HG03378 (cell line): ENCODE measurements around the gene ASTN1.
A peak's percentile ranks its signal among the peaks of the same experiment; 100 is the strongest.

ENCODE experiments used
- ATAC-seq: cut with Tn5 transposase; IDR thresholded peaks from one replicate; pipeline ENCODE4 v1.9.1; 2021; ENCODE audit warnings: mild to moderate bottlenecking, moderate library complexity; ENCODE audit not compliant: unreplicated experiment

The ASTN1 gene

DNA sequence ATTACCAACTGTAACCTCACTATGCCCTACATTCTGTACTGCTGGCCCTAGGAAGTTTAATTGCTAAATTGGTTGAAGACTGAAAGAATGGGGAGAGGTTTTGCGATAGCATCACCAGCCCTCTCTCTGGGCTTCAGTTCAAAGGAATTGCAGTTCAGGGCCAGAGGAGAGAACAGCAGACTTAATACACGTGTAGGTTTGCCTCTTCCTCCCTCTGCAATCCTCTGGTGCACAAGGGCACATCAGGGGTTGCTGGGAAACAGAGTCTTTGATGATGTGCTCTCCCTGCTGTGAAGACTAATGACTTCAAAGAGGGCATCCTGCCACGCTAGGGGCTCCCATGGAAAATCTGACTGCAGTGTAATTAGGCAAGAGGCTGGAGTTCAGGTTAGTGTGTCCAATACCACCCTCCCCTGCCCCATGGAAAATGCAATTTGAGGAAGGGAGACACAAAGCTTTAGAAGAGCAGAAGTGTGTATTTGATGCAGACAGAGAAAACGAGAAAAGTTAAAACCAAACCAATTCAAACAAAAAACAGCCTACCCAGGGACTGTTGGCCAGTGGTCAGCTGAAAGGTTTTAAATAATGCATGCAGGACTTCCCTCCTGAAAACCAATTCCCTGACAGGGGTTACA lies 167.9 kb downstream of the ASTN1 start:
- no peak for ATAC-seq

DNA sequence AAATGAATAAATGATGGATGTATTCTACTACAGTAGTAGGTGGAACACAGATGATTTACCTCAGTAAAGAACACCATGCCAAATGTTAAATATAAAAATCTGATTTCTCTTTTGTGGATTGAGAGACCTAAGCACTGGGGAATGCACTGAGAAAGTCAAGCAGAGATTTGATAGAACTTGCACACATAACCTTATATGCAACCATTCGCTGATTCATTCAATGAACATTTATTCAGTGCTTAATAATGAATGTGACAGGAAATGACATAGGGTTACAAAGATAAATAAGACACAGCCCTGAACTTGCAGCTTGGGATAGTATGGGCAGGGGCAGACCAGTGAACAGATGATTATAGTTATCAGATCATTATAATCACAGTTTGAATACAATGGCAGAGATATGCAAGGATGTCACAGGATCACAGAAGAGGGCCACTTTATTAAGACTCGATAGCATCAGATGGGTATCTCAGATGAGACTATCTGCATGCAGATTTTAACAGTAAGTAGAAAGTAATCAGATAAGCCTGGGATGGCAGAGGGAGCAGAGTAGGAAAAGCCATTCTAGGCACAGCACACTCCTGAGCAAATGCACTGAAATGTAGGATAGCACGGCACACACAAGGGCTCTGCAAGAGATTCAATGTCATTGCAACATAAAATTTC lies 169.4 kb downstream of the ASTN1 start:
- no peak for ATAC-seq

DNA sequence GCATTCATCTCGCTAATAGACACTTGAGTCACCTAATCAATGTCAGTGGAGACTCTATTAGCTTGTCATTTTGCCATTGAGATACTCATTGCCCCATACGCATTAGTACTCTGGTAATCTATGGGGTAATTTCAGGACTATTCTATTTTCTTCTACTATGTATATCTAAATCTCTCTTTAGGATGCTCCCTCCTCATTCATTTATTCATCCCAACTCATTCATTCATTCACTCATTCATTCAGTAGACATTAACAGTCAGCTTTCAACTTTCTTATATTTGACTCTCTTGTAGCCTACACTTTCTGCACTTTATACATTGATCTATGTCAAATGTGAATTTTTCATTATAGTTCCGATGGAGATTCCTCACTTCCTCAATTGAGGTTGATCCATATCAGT lies 170.9 kb downstream of the ASTN1 start:
- ATAC-seq: no peak

DNA sequence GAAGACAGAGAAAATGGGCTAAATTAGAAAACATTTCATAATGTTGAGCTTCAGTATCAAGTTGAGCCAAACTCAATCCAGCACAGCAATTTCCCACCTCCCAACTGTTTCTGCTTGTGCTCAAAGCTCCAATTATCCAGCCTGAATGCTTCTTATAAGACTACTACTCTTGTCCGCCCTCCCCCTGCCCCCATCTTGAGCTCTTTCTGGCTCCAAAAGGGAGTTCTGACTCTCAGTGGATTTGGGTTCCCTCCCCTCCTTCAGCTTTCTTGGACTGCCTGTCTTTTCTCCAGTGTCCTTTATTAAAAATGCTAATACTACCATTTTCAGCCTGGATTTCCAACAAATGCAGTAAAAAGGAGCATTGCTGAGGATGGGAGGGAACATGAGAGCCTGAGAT lies 174.8 kb downstream of the ASTN1 start:
- ATAC-seq: no peak

DNA sequence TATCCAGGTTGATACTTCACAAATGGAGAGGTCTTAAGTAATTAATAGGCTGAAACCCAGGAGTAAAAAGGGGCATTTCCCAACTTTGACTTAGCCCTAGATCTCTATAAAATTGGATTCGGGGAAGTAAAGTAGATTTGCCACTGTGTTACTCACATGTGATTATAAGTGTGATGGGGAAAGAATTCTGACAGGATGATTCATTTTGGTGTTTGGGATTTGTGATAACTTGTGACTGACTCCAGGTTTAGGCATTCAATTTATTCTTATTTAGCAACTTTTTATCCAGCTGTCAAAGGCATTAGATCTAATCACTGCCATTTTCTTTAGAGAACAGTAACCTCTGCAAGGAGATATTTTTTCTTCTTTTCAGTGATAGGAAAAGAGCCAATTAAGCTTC lies 175.5 kb downstream of the ASTN1 start:
- no peak for ATAC-seq

DNA sequence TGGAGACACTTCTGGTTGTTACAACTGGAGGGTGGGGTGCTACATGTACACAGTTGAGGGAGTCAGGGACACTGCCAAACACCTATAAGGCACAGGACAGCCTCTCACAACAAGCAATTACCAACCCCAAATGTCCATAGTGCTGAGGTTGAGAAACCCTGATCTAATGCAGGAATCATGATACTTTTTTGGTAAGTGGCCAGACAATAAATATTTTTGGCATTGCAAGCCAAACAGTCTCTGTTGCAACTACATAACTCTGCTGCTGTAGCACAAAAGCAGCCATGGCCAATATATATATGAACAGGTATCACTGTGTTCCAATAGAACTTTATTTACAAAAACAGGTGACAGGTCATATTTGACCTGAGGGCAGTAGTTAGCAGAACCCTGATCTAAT lies 177.5 kb downstream of the ASTN1 start:
- ATAC-seq: no peak

DNA sequence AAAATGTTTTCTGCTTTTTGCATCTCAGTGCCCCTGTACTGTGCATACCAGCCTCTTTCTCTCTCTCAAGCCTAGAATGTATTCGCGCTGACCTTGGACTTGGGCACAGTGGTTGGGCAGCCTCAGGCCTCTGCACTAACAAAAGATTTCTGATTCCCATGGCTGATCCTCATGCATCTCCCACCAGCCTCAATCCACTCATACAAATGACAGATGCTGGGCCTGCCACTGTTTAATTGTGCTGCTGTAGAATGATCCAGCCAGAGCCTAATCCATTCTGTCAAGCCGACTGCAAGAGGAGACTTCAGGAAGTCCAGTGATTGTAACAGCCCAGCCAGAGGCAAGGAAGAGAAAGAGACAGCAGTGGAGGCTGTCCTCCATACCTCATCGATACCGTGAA lies 180.8 kb downstream of the ASTN1 start:
- no peak for ATAC-seq

DNA sequence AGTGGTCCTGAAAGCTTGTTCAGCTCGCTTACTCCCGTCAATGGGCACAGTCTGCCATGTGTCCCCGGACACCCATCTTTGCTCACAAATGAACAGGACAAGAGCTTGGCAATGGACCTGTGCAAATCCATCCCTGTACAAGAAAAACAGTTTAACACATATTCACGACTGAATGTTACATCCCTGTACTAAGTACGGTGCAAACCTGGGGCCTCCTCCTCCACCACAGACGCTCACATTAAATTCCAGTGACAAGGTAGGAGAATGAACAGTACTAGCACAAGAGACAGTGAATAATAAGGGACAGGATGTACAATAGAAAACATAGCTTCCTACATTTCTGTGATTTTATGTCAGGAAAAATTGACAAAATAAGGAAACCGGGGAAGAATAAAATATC lies 187.7 kb downstream of the ASTN1 start:
- ATAC-seq: no peak

DNA sequence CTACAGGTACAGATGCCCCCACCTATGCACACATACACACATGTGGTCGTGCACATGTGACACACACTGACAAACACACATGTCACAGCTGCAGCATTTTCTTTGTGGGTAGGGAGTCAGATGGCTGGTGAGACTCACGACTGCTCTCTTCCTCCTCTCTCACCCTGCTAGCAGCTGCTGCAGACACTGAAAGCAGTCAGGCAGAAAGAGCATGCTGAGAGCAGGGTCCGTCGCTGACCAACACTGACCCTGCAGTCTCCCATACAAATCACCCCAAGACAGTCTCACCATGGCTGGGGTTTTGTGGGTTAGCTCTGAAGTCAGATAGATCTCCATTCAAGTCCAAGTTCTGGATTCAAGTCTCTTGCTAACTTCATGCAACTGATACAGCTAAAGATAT lies 188.3 kb downstream of the ASTN1 start:
- no peak for ATAC-seq

DNA sequence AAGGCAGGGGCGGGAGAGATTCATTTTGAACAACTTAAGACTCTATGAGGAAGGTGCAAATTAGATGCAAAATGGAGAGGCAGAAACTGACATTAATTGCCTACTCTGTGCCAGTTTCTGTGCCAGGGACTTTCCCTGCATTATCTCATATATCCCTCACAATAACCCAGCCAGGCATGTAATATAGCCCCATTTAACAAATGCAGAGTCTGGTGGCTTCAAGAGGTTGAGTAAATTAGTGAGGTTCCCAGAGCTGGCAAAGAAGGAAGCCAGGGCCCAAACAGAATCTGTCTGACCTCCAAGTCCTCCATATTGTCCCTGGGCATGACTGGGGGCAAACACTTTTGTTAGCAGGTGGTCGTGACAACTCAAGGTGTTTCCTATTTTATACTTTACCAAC lies 199.8 kb downstream of the ASTN1 start:
- ATAC-seq: no peak

DNA sequence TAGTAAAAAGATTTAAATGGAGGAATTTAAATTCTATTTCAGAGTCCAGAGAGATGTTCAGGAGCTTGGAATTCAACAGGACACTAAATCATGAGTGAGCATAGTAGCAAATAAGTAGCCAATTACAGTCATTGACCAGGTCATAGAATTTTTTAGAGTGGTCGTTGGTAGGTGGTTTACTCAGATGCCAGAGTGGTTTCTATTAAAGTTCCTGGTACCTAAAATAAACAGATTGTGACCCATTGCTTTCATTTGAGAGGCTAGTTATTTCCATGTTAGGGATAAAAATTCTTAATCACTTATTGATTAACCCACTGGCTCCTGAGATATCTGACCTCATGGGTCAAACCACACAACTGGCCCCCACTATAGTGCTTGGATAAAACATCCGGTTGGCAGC lies 201.3 kb downstream of the ASTN1 start:
- ATAC-seq: no peak

DNA sequence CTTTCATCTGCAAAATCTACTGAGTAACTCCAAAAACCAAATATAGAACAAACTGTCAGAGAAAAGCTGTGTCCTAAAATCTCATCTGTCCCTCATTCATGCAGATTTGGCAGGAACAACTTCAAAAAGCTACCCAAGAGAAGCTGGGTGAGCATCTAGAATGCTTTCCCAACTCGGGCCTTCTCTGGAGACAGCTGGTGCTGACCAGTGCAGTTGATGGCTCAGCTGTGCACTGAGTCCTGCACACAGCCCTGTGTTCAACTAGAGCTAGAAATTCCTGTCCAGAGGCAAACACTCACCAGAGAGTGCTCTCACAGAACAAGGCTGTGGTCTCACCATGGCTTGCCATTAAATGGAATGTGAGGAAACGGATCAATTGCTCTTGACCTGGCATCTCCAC lies 202.8 kb downstream of the ASTN1 start:
- ATAC-seq: no peak

DNA sequence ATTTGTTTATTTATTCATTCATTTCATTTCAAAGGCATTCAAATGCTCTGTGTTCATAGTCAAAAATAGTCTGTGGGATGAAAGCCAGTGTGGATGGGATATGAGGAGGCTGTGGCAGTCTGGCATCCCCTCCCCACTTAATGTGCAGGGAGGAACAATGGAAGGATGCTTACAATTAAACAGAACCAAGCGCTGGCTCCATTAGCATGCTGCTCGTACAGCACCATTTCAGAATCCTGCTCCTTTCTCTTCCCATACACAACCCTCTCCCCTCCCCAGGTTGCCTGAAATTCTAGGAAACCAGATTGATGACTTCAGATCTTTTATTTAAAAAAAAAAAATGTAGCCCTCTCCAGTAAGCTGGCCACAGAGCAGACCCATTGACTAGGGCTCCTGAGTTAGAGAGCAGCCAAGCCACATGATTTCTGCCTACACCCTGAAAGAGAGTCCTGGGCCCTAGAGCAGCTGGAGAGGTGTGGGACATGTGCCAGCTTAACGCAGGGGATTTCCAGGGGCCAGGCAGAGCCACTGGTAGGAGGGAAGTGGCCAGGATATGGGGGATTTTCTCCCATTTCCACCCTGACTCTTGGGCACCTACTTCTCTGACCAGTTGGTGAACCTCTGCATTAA lies 205.2 kb downstream of the ASTN1 start:
- ATAC-seq: no peak

DNA sequence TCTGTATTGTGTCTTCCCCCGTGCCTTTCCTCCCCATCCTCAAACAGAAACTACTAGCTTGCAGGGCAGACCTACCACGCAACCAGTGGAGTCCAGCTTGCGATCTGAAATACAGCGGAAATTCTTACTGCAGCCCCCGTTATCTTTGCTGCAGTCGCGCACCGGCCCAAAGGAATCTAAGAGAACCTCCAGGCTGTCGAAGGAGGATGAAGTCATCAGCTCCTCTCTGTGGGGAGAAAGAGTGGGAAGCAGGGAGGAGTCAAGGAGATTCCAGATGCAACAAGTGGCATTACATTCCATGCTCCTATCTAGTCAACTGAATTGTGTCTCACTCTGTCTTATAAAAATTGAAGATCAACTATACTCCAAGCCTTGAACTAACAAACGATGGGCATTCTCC lies 206.9 kb downstream of the ASTN1 start:
- no peak for ATAC-seq

DNA sequence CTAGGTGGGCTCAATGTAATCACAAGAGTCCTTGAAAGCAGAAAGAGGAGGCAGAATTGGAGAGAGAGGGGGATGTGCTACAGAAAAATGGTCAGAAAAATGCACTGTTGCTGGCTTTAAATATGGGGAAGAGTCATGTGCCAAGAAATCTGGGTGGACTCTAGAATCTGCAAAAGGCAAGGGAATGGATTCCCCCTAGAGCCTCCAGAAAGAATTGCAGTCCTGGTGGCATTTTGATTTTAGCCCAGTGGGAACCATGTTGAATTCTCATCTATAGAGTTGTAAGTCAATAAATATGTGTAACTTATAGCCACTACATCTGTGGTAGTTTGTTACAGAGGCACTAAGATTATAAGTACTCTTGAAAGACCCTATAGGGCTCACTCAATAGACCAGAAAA lies 210.3 kb downstream of the ASTN1 start:
- ATAC-seq: no peak

DNA sequence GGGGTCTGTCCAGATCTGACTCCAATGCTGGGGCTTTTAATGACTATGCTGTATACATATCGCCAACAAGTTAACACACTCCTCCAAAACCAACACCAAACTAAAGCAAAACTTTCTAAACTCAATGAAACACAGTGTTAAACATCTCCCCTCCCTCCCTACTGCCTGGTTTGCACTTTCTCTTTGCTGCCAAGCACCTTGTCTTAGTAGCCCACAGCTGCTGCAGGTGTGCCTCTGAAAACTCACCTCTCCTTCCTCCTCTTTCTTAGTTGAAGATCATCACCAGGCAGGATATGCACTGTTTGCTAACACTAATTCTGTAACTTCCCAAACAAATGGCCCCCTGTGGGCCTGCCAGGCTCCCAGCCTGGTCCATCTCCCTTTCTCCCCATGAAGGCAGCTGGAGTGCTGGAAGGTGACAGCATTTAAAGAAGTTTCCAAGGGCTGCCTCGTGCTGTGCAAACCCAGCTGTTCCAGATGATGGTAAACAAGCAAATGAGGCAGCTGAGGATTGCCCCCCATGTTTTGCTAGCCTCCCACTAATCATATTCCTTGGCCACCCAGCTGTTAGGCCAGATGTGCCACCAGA lies 213.7 kb downstream of the ASTN1 start:
- ATAC-seq: no peak

DNA sequence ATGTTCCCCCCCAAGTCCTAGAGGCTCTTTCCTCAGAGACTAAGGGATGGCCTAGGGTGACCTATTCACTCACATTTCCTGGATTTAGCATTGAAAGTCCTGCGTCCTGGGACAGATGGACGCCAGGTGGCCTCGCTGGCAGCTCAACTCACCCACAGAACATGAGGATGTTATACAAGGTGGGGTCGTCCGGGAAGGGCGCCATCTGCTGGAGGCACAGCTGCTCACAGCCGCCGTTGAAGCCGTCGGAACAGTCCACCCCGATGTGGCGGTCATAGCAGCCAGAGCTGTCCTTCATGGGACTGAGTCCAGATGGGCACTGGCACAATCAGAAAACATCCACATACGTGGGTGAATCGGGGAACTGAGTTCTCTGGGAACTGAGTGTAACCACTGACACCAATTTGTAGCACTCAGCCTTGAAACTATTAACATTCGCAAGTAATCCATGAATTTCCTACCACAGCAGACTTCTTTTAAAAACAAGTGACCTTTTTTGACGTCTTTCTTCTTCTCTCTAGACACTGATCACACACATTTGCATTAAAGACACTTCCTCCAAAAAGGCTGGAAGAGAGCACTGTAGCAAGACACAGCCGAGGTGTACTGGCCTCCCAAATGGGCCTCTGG lies 215.4 kb downstream of the ASTN1 start:
- ATAC-seq: peak; percentile 50

DNA sequence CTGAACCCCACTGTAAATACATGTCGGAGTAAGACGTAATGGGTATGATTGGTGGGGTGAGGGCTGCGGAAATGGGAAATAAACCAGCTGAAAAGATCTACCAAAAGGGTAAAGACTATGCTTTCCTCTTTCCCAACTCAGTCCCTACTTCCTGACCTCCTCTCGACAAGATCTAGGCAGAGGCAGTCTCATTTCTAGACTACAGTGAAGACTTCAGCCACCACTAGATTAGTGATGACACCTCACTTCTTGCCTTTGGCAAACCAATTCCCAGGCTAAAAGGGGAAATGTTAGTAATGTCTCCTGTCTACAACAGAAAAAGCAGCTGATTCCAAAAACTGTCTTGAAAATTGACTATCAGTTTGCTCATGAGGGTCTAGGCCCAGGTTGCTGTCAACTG lies 219.9 kb downstream of the ASTN1 start:
- ATAC-seq: no peak

DNA sequence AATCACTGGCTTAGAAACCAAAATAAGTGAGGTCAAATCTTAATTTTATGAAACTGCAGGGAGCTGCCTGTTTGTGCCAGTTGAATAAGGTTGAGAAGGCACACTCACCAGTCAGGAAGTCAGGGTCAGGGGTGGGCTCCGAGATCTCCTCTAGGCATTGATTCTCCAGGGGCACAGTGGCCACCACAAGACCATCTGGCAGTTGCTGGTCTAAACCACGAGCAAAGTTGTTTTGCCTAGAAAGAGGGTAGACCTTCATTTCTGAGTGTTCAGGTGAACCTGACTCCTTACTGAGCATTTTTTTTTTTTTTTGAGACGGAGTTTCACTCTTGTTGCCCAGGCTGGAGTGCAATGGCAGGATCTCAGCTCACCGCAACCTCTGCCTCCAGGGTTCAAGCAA lies 220.7 kb downstream of the ASTN1 start:
- no peak for ATAC-seq

DNA sequence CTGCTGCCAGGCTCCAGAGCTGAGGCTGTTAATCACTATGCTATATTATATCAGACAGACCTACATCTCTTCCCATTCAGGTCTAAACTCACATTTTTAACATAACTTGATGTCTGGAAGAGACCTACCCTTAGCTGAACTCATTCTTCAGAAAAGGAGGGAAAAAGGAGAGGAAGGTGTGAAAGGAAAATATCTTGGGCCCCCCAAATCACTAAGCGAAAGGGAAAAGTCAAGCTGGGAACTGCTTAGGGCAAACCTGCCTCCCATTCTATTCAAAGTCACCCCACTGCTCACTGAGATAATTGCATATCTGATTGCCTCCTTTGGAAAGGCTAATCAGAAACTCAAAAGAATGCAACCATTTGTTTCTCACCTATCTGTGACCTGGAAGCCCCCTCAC lies 222.2 kb downstream of the ASTN1 start:
- ATAC-seq: no peak

DNA sequence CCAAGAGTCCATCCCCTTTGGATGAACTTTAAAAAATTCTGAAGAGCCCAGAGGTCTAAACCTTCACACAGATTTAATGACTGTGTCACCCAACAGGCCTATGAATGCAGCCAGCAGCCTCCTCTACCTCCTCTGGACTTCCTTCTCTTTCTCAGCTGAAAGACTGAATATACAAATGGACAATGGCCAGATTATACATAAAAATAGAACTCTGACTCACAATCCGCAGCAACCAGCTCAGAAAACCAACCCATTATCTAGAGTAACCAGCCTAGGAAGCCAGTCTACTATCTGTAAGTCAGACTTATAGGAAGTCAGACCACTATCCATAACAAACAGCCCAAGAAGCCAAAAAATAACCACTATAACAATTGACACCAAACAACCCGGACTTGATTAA lies 224.5 kb downstream of the ASTN1 start:
- ATAC-seq: no peak

DNA sequence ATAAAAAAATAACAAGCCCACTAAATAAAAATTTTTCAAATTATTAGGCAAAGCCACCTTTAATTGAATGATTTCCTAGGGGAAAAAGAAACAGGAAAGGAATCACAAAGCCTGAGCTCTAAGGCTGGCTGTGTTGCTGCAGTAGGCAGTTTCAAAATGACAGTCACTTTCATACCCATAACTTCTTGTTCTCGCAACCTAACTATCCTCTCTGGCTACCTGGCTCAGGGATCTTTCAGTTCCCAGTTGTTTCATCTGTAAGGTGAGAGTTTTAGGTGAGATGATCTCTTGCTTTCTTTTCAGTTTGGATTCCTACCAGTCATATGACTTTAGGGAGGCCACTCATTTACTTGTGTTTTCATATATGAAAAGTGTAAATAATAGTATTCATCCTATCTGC lies 226.1 kb downstream of the ASTN1 start:
- ATAC-seq: no peak
